Inflammatory macrophage treated with lipopolysaccharide for 4 hours (primary cell): ENCODE data around the gene RASGRP3.
A peak's percentile ranks its signal among the peaks of the same experiment; 100 is the strongest.
"Not testable (repeated sequence)": the region's sequence is repeated elsewhere in the genome, so short reads cannot be mapped to it uniquely, and the experiment has no call there.

Experiments
- DNase-seq: peaks from one replicate; pipeline ENCODE4 v3.0.0-alpha.2; 2020

Gene RASGRP3

GRCh38 chr2:33476131-33476792 lies at the start of gene RASGRP3:
Gene RASGRP3 (plus strand): TSS chr2:33476649. CDS start chr2:33515137, 38,488 bp downstream.
- DNase-seq = peak; percentile 82

GRCh38 chr2:33426666-33427231 lies 49.7 kb upstream of the RASGRP3 start:
- no peak for DNase-seq

GRCh38 chr2:33430077-33430476 lies 46.4 kb upstream of the RASGRP3 start:
- DNase-seq = no peak

GRCh38 chr2:33430856-33431255 lies 45.6 kb upstream of the RASGRP3 start:
- no peak for DNase-seq

- DNase-seq = no peak
Observed at GRCh38 chr2:33432871-33433270, 43.6 kb upstream of the RASGRP3 start.

GRCh38 chr2:33433279-33434235 lies 42.9 kb upstream of the RASGRP3 start:
- no peak for DNase-seq

GRCh38 chr2:33435518-33435917 lies 40.9 kb upstream of the RASGRP3 start:
- DNase-seq = no peak

GRCh38 chr2:33436083-33436482 lies 40.4 kb upstream of the RASGRP3 start:
- no peak for DNase-seq

GRCh38 chr2:33437297-33437696 lies 39.2 kb upstream of the RASGRP3 start:
- no peak for DNase-seq

- DNase-seq = no peak
Observed at GRCh38 chr2:33437815-33438214, 38.6 kb upstream of the RASGRP3 start.

GRCh38 chr2:33441235-33441810 lies 35.1 kb upstream of the RASGRP3 start:
- peak; percentile 47 for DNase-seq

- DNase-seq = not testable (repeated sequence)
Observed at GRCh38 chr2:33442052-33442451, 34.4 kb upstream of the RASGRP3 start.

GRCh38 chr2:33442528-33443079 lies 33.8 kb upstream of the RASGRP3 start:
- DNase-seq = no peak

GRCh38 chr2:33443274-33443829 lies 33.1 kb upstream of the RASGRP3 start:
- DNase-seq = peak; percentile 50

GRCh38 chr2:33444967-33445366 lies 31.5 kb upstream of the RASGRP3 start:
- DNase-seq = no peak

- peak; percentile 74 for DNase-seq
Observed at GRCh38 chr2:33448220-33448899, 28.1 kb upstream of the RASGRP3 start.

- no peak for DNase-seq
Observed at GRCh38 chr2:33451214-33451613, 25.2 kb upstream of the RASGRP3 start.

- DNase-seq = no peak
Observed at GRCh38 chr2:33451825-33452224, 24.6 kb upstream of the RASGRP3 start.

GRCh38 chr2:33452545-33452944 lies 23.9 kb upstream of the RASGRP3 start:
- no peak for DNase-seq

- DNase-seq = no peak
Observed at GRCh38 chr2:33453905-33454479, 22.5 kb upstream of the RASGRP3 start.

GRCh38 chr2:33457556-33458247 lies 18.7 kb upstream of the RASGRP3 start:
- peak; percentile 35 for DNase-seq
